ENCODE measurements around the gene HES1. TPM values are rescaled to one million over a fixed set of nuclear protein-coding genes. Genes with fewer than 3 reads are reported as not detected.

The HES1 gene
- total RNA-seq, 4 donors from 2014 or later: 23.1 to 50.9 (median 41.2) TPM

DNA sequence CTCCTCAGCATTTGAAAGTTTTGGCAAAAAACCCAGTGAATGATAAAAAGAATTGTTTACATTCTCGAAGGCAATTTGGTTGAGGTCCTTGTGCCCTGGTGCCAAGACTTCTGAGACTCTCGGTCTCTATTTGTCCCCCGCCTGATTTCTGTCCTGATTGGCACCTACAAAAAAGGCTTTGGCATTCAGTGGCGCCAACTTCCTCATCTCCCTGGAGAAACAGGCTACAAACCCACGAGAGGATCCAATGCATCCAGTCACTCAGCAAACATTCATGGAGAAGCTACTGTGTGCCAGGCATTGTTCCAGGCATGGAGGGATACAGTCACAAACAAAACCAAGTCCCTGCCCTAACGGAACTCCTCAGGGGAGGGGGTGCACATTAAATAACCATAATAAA, 42.7 kb downstream of the HES1 start:
- intact Hi-C loops (cut with DNase I; ENCODE audit: low total_unique reads): no loop called here
- Histone ChIP-seq H3K4me3 (no peak overlapping the region), H3K4me1 (no peaks in the 10 kb centered on the region), H3K27me3 (no peaks in the 10 kb centered on the region), H3K36me3 (no peaks in the 10 kb centered on the region), H3K27ac (no peak overlapping the region), H3K9me3 (no peaks in the 10 kb centered on the region)
- no peak for TF ChIP-seq POLR2A (IDR thresholded peaks at IDR 0.05)
- no peak for TF ChIP-seq CTCF (IDR thresholded peaks at IDR 0.05)
- no peak for DNase-seq

GRCh38 chr3:194180570-194180969, 44.6 kb downstream of the HES1 start:
- no peak for TF ChIP-seq POLR2A (IDR thresholded peaks at IDR 0.05)
- no peak for TF ChIP-seq CTCF (IDR thresholded peaks at IDR 0.05)
- Histone ChIP-seq H3K27ac (no peak overlapping the region), H3K4me3 (no peak overlapping the region), H3K36me3 (no peaks in the 10 kb centered on the region), H3K9me3 (no peaks in the 10 kb centered on the region), H3K4me1 (no peaks in the 10 kb centered on the region), H3K27me3 (no peaks in the 10 kb centered on the region)
- no peak for DNase-seq
- intact Hi-C loops (cut with DNase I; ENCODE audit: low total_unique reads): no loop called here

GRCh38 chr3:194181612-194182529, 45.9 kb downstream of the HES1 start:
- Histone ChIP-seq H3K27me3 (no peaks in the 10 kb centered on the region), H3K36me3 (no peaks in the 10 kb centered on the region), H3K4me3 (no peak overlapping the region), H3K27ac (no peak overlapping the region), H3K4me1 (no peaks in the 10 kb centered on the region), H3K9me3 (no peaks in the 10 kb centered on the region)
- intact Hi-C loops (cut with DNase I; ENCODE audit: low total_unique reads): no loop called here
- DNase-seq: no peak
- no peak for TF ChIP-seq POLR2A (IDR thresholded peaks at IDR 0.05)
- TF ChIP-seq CTCF (IDR thresholded peaks at IDR 0.05): no peak

DNA sequence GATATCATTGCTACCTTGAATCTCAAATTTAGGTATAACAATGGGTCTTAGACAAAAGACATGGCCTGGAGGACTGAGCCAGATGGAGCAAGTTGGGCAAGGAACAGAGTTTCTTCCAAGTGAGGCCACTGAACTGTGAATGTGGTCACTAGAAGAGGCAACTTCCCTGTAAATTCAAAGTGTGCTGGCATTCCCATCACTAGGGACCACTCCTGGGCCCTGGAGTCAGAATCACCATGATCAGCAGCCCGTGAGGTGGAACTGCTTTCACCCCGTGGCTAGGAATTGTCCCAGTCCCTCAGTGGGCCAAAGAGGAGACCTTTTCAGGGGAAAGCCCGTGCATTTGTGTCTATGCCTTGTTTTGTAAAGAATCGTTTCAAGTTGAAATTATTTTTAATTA, 47.3 kb downstream of the HES1 start:
- no peaks in the 10 kb centered on the region for H3K9me3 ChIP-seq
- no peaks in the 10 kb centered on the region for H3K27me3 ChIP-seq
- no peak for TF ChIP-seq POLR2A (IDR thresholded peaks at IDR 0.05)
- TF ChIP-seq CTCF (IDR thresholded peaks at IDR 0.05): no peak
- H3K4me3 ChIP-seq: no peak overlapping the region
- no peaks in the 10 kb centered on the region for H3K36me3 ChIP-seq
- no peaks in the 10 kb centered on the region for H3K4me1 ChIP-seq
- intact Hi-C loops (cut with DNase I; ENCODE audit: low total_unique reads): no loop called here
- no peak for DNase-seq
- no peak overlapping the region for H3K27ac ChIP-seq

DNA sequence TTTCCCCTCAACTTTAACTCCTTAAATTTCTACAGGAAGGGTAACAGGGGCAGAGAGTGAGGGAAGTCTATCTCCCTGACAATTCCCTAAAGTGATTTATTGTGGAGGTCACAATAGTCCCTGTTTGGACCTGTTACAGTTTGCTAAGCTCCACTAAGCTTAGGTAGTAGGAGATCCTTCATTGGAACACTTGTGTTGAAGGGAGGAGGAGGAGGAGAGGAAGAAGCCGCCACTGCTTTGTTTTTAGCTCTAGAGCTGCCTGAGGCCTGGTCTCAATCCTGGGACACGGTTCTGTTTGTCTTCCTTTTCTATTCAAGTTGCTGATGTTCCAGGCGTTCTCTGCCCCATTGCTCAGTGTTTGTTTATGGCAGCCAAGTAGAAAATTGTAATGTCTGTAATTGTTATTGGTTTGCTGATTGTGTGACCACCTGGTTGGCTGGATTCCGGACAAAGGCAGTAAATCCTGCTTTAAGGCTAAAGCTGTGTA, 48.4 kb downstream of the HES1 start:
- DNase-seq: no peak
- no peaks in the 10 kb centered on the region for H3K9me3 ChIP-seq
- H3K4me3 ChIP-seq: no peak overlapping the region
- peak overlapping the region in 1 of 2 donors; percentile 10 for H3K27ac ChIP-seq
- intact Hi-C loops (cut with DNase I; ENCODE audit: low total_unique reads): no loop called here
- no peaks in the 10 kb centered on the region for H3K27me3 ChIP-seq
- TF ChIP-seq CTCF (IDR thresholded peaks at IDR 0.05) (no peak), POLR2A (IDR thresholded peaks at IDR 0.05) (no peak)
- H3K4me1 ChIP-seq: no peaks in the 10 kb centered on the region
- H3K36me3 ChIP-seq: no peaks in the 10 kb centered on the region

All from uterus (tissue), 4 donors.